GM18870 (cell line): ENCODE data around the gene CD151.

Experiments
- ATAC-seq: cut with Tn5 transposase; IDR thresholded peaks from one replicate; pipeline ENCODE4 v1.9.1; 2021; ENCODE audit warnings: moderate library complexity; ENCODE audit not compliant: unreplicated experiment

The CD151 gene

DNA sequence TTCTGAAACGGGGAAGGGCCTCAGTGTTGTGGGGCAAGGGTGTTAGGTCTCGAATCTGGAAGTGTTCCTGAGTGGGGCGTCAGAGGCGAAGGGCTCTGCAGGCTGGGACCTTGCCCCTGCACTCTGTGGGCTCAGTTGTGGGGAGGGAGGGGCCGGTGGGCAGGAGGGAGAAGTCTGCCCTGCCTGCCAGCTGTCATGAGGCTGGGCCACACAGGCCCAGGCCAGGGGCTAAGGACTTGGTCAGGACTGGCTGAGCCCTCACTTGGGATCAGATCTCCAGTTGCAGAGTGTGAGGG is 4.9 kb upstream of the CD151 start, which contains the start of gene CRACR2B:
CRACR2B (plus strand) TSS at position 23 of the 296 bp plus-strand sequence. CDS start 689 bp downstream, outside the sequence.
- ATAC-seq: no peak

DNA sequence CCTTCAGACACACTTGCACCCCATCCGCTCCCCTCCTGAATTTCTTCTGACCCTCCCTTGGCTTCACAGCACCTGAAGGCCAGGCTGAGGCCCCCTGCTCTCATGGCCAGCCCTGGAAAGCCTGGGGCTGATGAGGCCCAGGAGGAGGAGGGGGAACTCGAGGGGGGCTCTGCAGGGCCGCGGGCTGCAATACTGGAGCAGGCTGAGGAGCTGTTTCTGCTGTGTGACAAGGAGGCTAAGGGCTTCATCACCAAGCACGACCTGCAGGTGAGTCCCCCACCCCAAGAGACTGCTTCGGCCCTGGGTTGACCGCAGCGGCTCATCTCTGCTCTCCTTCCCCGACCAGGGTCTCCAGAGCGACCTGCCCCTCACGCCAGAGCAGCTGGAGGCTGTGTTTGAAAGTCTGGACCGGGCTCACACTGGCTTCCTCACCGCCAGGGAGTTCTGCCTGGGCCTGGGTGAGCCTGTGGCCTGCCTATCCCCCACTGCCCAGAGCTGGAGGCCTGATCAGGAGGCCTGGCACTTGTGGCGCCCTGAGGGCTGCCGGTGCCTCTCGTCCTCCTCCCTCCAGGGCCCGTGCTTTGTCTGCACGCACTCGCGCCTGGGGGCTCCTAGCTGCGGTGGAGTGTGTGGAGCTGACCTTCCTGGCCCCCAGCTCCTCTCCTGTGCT is 4.1 kb upstream of the CD151 start:
- ATAC-seq: no peak

DNA sequence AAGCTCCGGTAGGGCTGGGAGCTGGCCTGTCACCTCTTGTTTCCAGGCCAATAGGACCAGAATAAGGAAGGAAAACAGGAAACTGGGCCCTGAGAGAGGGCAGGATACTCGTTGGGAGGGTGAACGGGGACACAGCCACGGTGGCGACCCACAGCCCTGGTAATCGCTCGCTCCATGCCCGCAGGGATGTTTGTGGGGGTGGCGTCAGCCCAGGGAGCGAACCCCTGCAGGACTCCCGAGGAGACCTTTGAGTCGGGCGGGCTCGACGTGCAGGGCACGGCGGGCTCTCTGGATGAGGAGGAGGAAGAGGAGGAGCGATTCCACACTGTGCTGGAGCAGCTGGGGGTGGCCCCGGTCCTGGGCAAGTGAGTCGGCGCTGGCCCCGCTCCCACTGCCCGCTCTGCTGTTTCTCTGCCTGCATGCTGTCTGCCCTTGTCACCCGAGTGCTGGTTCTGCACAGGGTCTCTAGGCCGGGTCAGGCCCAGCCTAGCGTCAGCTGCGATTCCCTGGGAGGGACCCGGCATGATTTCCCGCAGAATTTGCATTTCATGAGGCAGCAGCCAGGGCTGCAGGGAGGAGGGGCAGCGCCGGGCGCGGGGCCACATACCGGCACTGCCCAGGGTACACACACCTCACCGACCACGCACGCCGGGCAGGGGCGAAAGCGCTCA is 3.4 kb upstream of the CD151 start:
- no peak for ATAC-seq

DNA sequence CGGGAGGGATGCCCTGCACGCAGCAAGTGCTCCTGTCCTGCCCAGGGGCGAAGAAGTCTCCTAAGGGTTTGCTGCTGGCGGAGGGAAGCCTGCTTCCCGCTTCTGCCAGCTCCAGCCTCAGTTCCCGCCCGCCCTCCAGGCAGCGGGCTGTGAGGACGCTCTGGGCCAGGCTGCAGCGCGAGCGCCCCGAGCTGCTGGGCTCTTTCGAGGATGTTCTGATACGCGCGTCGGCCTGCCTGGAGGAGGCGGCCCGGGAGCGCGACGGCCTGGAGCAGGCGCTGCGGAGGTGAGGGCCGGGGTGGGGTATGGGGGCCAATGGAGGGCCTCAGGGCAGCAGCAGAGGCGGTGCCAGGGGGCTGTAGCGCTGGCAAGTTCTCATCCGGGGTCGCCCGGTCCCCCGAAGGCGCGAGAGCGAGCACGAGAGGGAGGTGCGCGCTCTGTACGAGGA is 2.9 kb upstream of the CD151 start:
- ATAC-seq: no peak

DNA sequence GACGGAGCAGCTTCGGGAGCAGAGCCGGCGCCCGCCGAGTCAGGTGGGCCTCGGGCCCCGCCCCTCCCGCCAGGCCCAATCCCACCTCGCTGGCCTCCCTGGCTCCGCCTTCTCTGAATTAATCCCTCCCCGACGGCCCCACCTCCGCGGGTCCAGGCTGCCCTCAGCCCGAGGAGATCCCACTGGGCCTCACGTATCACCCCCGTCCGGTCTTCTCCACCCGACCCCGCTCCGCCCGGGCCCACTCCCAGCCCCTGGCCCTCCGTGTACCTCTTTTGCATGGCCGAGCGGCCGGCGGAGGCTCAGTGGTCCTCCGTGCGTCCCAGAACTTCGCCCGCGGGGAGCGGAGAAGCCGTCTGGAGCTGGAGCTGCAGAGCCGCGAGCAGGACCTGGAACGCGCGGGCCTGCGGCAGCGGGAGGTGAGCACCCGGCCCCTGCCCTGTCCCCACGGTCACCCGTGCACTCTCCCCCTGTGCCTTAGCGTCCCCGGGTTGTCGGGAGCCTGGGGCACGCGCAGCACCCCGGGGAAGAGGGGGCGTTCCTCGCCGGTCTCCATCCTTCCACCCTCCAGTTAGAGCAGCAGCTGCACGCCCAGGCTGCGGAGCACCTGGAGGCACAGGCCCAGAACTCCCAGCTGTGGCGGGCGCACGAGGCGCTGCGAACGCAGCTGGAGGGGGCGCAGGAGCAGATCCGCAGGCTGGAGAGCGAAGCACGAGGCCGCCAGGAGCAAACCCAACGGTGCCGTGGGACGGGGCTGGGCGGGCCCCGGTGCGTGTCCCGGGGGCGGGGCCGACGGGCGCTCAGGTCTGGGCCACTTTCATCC is 2.2 kb upstream of the CD151 start:
- no peak for ATAC-seq

DNA sequence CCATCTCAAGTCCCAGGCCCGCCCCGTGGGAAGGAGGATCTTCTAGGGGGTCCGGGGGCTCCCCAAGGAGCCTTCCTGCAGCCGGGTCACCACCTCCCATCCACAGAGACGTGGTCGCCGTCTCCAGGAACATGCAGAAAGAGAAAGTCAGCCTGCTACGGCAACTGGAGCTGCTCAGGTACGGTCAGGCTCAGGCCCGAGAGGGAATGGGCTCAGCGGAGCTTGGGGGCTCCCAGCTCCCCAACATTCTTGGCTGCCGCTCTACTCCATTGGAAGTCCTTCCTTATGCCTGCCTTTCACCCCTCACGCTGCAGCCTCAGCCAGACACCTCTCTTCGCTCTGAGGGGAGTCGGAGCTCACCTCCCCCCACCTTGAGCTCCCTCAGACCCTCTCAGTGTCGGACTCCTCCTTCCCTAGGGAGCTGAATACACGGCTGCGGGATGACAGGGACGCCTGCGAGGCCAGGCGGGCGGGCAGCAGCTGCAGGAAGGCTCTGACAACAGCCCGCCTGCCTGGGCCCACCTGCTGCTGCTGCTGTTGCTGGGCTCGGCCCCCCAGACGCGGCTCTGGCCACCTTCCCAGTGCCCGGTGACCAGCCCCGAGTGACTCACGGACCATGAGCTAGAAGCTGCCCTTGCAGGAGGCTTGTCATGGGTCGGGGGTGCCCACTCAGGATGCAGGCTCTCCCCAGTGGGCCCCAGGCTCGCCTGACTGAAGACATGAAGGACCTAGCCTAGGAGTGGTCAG is 1.5 kb upstream of the CD151 start:
- ATAC-seq: no peak

DNA sequence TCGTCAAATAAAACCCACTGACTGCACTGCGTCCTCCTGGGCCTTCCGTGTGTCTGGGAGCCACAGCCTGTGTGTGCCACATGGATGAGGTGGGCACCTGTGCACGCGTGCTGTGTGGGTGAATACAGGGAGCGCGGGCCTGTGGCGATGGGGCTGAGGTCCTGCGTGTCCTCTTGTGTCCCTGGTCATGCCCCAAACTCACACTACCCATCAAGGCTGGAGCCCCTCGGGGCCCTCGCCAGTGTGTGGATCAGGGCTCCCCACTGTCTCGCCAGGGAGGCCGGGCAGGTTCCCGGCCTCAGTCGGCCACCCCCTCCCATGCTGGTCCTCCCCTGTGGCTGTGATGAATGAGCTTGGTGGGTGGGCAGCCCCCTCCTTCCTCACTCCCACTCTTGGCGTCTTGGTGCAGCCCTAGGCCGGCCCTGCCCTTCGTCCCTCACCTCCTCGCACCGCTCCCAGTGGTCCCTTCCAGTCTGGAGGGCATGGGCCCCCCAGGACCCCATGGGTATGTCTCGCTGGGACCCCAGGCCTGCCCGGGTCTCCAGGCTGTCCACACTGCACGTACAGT is 707 bp upstream of the CD151 start:
- ATAC-seq: no peak

DNA sequence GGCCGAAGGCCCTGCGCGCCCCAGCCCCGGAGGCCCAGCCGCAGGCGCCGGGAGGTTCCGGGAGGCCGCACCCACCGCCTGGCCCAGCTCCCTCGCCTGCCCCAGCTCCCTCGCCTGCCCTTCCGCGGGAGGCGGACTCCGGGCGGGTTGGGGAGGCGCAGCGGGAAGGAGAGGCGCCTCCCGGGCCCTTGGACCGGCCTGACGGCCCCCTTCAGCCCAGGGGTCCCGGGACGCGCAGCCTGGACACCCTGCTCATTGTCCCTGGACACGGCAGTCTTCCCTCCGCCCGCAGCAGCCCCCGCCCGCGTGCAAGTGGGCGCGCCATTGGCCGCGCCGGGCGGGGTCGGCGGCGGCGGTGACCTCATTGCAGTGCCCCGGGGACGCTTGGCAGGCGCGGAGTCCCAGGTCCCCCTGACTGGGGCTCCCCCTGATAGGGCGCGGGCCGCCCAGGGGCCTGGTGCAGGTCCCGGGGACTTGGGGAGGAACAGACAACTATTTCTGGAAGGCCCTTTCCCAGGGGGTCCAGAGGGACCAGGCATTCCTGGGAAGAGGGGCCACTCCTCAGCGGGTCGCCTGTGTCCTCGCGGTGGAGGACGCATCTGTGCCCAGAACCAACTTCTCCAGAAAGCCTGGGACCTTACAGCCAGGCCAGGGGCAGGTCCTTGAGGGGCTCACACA is 501 bp downstream of the CD151 start:
- no peak for ATAC-seq

DNA sequence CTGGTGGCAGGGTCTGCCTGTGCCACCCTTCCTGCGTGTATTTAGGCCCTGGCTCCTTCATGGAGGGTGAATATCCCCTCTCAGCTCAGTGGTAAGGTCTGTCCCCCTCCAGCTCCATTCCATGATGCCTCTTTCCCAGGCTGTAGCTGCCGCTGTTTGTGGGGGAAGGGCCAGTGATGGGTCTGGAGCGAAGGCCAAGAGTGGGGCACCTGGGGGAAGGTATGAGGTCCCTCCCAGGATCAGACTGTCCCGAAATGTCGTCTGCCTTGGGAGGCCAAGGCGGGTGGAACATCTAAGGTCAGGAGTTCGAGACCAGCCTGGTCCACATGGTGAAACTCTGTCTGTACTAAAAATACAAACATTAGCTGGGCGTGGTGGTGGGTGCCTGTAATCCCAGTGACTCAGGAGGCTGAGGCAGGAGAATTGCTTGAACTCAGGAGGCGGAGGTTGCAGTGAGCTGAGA is 1.1 kb downstream of the CD151 start:
- no peak for ATAC-seq

DNA sequence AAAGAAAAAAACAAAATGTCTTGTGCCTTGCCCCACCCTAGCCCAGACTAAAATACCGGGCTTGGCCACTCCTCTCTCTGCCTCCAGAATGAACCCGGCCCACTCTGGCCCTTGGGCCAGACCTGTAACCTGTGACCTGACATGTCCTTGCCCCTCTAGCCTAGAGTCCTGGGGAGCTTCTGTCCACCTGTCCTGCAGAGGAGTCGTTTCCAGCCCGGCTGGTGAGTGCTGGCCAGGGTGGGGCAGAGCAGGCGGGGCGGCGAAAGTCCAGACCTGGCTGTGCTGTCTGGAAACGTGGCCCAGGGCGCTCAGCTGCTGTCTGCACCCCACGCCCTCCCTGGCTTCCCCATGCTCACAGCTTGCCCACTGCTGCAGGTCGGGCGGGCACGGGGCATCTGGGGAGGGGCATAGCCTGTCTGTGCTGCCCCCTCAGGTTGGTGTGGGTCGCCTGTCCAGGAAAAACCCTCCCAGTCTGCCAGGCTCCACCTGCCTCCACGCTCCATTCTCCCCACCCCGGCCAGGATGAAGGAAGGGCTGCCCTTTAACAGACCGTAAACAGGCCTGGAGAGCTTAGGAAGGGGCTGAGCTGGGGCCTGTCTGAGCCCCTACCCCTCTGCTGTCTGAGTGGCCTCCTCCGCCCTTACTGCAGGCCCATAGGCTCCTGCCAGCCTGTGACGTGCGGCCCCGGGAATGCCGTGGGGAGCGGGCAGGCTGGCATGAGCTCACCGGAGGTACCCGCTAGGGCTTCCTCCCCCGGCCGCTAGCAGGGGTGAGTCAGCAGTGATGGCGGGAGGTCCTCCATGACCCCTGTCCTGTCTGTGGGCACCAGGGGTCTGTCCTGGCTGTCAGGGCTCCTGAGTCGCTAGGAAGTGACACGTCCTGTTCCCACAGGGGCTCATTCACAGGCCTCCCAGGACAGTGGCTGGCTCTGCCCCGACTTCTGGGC is 1.9 kb downstream of the CD151 start:
- no peak for ATAC-seq

DNA sequence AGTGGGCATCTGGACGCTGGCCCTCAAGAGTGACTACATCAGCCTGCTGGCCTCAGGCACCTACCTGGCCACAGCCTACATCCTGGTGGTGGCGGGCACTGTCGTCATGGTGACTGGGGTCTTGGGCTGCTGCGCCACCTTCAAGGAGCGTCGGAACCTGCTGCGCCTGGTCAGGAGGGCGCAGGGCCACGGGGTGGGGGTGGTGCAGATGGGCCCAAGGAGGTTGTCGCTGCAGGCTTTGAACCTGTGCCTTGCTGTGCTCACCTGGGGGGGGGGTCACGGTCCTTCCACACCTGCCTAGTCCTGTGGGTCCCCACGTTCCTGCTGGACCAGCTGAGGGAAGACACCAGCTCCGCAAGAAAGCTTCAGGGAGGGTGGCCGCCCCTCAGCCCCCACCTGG is 3.5 kb downstream of the CD151 start:
- no peak for ATAC-seq

DNA sequence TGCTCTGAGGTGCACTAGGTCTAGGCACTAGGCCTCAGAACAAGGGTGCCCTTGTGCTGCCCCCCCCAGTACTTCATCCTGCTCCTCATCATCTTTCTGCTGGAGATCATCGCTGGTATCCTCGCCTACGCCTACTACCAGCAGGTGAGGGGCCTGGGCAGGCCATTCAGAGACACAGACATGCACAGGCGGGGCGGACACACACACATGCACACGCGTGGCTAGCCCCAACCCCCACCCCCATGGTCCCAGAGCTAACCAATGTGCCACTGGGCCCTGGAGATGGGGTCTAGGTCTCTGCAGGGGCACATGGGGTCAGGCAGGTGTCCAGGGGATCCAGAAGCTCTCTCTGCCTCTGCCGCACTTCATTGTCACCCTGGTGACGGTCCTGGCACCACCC is 3.9 kb downstream of the CD151 start:
- no peak for ATAC-seq

DNA sequence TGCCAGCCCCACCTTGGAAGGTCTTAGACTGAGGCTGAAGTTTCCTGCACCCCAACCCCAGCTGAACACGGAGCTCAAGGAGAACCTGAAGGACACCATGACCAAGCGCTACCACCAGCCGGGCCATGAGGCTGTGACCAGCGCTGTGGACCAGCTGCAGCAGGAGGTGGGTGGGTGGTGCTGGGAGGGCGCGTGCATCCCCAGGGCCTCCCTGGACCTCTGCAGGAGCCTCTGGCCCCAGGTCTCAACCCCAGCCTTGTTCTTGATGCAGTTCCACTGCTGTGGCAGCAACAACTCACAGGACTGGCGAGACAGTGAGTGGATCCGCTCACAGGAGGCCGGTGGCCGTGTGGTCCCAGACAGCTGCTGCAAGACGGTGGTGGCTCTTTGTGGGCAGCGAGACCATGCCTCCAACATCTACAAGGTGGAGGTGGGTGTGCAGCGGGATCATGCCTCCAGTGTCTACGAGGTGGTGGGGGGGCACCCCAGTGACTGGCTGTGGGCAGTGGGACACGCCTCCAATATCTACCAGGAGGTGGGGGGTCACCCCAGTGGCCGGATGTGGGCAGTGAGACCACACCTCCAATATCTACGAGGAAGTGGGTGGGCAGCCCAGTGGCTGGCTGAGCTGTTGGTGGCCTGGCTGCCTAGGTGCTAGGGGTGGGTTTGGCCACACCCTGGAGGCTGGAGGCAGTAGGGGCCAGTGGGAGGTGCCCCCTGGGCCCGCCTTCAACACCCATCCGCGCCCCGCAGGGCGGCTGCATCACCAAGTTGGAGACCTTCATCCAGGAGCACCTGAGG is 4.6 kb downstream of the CD151 start:
- no peak for ATAC-seq

DNA sequence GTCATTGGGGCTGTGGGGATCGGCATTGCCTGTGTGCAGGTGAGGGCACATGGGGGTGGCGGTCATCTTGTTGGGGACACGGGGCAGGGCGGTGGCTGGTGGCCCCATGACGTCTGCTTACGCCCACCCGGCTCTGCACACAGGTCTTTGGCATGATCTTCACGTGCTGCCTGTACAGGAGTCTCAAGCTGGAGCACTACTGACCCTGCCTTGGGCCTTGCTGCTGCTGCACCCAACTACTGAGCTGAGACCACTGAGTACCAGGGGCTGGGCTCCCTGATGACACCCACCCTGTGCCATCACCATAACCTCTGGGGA is 5.2 kb downstream of the CD151 start:
- ATAC-seq: no peak

DNA sequence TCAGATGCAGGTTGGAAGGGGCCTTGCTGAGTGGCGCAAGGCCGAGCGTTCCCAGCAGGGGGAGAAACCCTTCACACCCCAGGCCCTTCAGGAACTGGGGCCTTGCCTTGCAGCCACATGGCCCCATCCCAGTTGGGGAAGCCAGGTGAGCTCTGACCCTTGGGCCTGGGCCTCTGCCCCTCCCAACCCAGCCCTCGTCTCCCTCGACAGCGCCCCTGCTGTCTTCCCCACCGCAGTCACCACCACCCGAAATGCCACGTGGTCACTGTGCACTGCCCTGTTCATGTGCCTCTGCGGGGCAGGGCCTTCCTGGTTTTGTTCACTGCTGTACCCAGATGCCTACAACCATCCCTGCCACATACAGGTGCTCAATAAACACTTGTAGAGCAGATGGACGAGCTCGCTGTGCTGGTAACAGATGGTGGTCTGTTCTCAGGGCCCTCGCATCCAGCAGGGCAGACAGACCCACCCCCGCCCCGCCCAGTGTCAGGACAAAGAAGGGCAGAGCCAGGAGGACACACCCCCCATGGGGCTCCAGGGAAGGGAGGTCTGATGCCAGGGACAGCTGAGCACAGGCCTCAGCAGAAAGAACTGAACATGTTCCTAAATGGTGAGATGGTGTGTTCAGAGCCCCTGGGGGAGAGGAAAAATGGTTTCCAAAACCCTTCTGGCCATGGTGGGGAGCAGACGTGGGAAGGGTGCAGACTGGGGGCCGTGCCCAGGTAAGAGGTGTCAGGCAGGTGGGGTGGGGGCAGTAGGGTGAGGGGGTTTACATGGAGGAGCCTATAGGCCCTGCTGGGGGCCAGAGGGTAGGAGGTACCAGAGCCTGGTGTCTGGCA is 5.9 kb downstream of the CD151 start:
- no peak for ATAC-seq

DNA sequence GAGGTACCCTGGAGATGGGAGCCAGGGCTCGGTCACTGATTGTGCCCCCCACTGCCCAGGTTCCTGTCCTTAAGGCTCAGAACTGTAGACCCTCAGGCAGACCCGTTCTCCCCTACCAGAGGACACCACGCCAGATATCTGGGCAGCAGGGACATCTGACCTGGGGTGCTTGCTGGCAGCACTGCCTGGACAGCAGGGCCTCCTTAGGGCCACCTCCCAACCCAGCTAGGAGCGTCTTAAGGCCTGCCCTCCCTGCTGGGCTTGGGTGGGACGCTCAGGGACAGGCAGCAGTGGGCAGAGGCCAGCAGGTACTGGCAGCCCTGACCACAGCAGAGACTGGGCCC is 6.5 kb downstream of the CD151 start:
- no peak for ATAC-seq

DNA sequence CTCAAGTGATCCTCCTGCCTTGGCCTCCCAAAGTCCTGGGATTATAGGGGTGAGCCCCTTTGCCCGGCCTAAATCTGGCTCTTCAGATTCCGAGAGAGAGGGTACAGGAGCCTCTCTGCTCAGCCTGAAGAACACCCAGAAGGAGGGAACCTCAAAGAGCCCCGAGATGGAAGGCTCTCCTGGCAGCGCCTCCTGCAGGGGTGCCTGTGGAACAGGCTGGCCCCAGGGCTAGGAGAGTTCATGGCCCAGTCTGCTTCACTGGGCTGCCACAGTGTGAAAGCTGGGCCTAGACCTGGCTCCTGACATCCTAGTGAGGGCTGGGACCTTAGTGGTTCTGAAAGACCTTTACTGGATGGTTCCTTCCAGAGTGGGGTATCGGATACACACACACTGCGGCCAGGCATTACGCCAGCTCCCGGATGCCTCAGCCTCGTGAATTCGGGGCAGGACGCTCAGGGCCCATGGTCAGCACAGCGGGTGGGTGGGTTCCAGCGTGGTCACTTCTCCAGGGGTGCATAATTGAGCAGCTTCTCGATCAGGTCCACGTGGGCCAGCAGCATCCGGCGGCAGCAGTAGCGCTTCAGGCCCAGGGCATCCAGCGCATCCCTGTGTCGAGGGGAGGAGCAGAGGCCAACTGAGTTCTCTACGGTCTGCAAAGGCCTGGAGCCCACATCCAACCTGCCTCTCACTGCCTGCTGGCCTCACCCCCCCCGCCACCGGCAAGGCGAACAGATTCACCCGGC is 7.3 kb downstream of the CD151 start:
- ATAC-seq: no peak
